NB4 (cell line): ENCODE data around the gene ARRDC5.

Source experiments
- DNase-seq: peaks from one replicate; pipeline ENCODE4 v3.0.0; 2010; ENCODE audit warnings: low read depth
- H3K4me3 ChIP-seq: one replicate; pipeline ENCODE4 v1.5.1; 2011; ENCODE audit warnings: mild to moderate bottlenecking, low read depth, low read length, moderate library complexity
- MYC ChIP-seq: IDR thresholded peaks from 2 replicates; pipeline ENCODE4 v1.6.1; 2011; ENCODE audit warnings: low read depth, low read length
- POLR2A ChIP-seq: IDR thresholded peaks from 2 replicates; pipeline ENCODE4 v1.6.1; 2011; ENCODE audit warnings: mild to moderate bottlenecking; ENCODE audit not compliant: insufficient read length; ENCODE audit errors: extremely low read depth
- TF ChIP-seq, protein P1 (sequence below): IDR thresholded peaks from one replicate; pipeline ENCODE4 v1.5.1; 2012; ENCODE audit warnings: low read depth, low read length
- TF ChIP-seq, protein P2 (sequence below): IDR thresholded peaks from 2 replicates; pipeline ENCODE4 v1.6.1; 2011; ENCODE audit warnings: low read depth, low read length

The ARRDC5 gene

DNA sequence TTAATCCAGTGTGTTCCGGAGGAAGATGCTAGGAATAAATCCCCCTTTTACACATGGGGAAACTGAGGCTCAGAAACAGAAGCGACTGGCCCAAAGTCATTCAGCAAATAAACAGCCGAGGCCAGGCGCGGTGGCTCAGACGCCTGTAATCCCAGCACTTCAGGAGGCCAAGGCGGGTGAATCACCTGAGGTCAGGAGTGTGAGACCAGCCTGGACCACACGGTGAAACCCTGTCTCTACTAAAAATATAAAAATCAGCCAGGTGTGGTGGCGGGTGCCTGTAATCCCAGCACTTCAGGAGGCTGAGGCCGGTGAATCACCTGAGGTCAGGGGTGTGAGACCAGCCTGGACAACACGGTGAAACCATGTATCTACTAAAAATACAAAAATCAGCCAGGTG lies 23.7 kb downstream of the ARRDC5 start:
- DNase-seq: no peak
- no peak for TF ChIP-seq POLR2A
- TF ChIP-seq MYC: no peak
- TF ChIP-seq, protein P1, sequence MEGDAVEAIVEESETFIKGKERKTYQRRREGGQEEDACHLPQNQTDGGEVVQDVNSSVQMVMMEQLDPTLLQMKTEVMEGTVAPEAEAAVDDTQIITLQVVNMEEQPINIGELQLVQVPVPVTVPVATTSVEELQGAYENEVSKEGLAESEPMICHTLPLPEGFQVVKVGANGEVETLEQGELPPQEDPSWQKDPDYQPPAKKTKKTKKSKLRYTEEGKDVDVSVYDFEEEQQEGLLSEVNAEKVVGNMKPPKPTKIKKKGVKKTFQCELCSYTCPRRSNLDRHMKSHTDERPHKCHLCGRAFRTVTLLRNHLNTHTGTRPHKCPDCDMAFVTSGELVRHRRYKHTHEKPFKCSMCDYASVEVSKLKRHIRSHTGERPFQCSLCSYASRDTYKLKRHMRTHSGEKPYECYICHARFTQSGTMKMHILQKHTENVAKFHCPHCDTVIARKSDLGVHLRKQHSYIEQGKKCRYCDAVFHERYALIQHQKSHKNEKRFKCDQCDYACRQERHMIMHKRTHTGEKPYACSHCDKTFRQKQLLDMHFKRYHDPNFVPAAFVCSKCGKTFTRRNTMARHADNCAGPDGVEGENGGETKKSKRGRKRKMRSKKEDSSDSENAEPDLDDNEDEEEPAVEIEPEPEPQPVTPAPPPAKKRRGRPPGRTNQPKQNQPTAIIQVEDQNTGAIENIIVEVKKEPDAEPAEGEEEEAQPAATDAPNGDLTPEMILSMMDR: no peak
- TF ChIP-seq, protein P2, sequence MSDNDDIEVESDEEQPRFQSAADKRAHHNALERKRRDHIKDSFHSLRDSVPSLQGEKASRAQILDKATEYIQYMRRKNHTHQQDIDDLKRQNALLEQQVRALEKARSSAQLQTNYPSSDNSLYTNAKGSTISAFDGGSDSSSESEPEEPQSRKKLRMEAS: no peak
- H3K4me3 ChIP-seq: no peak overlapping the region

DNA sequence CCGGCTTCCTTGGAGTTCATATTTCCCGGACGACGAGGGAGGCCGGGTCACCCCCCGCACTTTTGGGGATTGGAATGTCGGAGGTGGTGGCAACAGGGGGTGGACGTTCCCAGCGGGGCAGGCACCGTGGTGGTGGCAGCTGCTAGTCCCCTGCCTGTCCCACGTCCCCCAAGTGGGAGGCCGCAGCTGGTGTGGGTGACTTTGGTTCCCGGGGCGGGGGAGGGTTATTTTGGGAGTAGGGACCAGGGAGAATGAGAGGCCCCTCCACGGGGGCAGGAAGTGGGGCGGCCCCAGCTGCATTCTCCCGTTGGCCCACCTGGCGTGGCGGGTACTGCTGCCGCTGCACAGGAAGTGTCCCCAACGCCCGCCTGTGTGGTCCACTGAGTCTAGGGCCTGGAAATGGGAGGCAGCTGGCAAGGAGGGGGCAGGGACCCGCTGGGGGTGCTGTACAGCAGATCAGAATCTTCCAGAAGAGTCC lies 24.2 kb downstream of the ARRDC5 start:
- TF ChIP-seq MYC: no peak
- TF ChIP-seq, protein P2: no peak
- TF ChIP-seq, protein P1: no peak
- TF ChIP-seq POLR2A: no peak
- DNase-seq: no peak
- H3K4me3 ChIP-seq: no peak overlapping the region

DNA sequence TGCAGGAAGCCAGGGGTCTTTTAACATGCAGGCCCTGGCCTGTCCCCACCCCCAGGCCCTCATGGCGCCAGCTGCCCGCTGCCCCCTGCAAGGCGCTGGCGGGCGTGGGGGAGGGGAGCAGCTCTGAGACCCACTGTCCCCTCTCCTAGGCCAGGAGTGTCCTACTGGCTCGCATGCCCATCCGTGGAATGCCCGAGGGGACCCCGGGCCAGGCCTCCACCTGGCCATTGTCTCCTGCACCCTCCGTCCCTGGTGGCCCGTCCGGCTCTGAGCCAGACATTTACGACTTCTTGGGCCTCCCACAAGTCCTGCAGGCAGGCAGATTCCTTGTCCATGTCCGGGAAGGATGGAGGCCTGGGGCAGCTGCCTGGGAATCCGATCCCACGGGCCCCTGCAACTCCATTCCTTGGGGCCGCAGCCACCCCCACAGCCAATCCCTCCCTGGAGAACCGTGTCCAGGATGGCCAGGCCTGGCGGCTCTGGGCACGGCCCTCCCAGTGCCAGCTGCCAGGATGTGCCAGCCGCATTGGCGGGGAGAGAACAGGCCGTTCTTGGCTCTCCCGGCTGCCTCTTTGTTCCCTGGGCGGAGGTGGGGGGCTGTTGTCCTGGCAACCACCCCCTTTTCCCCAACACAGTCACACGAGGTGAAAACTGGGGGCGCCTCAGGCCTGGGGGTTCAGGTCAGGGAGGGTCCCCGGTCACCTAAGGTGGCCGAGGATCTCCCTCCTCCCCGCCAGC lies 24.8 kb downstream of the ARRDC5 start:
- no peak overlapping the region for H3K4me3 ChIP-seq
- TF ChIP-seq MYC: no peak
- TF ChIP-seq, protein P1: no peak
- TF ChIP-seq, protein P2: no peak
- DNase-seq: no peak

DNA sequence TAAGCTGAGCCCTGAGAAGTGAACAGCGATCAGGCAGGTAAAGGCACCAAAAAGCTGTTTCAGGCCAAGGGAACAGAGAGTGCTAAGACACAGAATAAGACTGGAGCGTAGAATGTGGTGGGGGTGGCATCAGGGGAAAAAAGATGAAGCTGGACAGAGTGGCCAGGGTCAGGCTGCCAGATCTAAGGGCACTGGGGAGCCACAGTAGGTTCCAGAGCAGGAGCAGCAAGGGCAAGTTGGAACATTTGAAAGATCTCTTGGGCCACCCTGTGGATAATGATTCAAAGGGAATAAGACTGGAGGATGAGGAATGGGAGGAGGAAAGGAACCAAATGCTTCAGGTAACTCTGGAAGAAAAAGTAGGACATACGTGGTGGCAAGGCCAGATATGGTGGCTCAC lies 28.8 kb downstream of the ARRDC5 start:
- H3K4me3 ChIP-seq: no peak overlapping the region
- no peak for DNase-seq
- TF ChIP-seq MYC (no peak), POLR2A (no peak)
- TF ChIP-seq, protein P1: no peak
- TF ChIP-seq, protein P2: no peak

DNA sequence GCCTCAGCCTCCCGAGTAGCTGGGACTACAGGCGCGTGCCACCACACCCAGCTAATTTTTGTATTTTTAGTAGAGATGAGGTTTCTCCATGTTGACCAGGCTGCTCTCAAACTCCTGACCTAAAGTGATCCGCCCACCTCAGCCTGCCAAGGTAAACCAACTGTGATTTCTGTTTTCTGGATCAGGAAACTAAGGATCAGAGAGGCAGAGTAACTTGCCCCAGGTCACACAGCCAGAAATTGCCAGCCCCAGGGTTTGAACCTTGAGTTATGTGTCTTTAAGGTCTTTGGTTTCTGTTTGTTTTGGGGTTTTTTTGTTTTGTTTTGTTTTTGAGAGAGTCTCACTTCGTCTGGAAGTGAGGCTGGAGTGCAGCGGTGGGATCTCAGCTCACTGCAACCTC lies 31.0 kb downstream of the ARRDC5 start:
- DNase-seq: no peak
- no peak overlapping the region for H3K4me3 ChIP-seq
- TF ChIP-seq POLR2A: no peak
- TF ChIP-seq, protein P1: no peak
- TF ChIP-seq, protein P2: no peak
- no peak for TF ChIP-seq MYC
